ENCODE data around the gene CLEC2D. TPM values are rescaled to one million over a fixed set of nuclear protein-coding genes. Genes with fewer than 3 reads are reported as not detected.
A peak's percentile ranks its signal among the peaks of the same experiment; 100 is the strongest.

The CLEC2D gene
- total and polyA plus RNA-seq, 4 donors = 0.16 to 3.7 (median 3.0) TPM

GRCh38 chr12:9741726-9742125, 72.2 kb downstream of the CLEC2D start:
- TF ChIP-seq EGR1 (IDR thresholded peaks at IDR 0.05; ENCODE audit: low read depth in 2 of 2) = no peak
- no peak for TF ChIP-seq HNF4A (conservative IDR thresholded peaks at IDR 0.05)
- no peak for TF ChIP-seq REST (IDR thresholded peaks at IDR 0.05)
- no peak for TF ChIP-seq RXRA (IDR thresholded peaks at IDR 0.05)
- TF ChIP-seq FOXA1 (IDR thresholded peaks at IDR 0.05) = no peak
- WGBS = 81% methylated on average over 4 of the region's 4 CpGs
- Histone ChIP-seq H3K27me3 (ENCODE audit: control insufficient read depth in 4 of 4, insufficient read depth in 4 of 4, low read length in 3 of 4) (no peaks in the 10 kb centered on the region), H3K4me3 (ENCODE audit: low read depth in 1 of 3, low read length in 3 of 3) (no peak overlapping the region), H3K27ac (ENCODE audit: low read depth in 1 of 2, low read length in 2 of 2) (peak overlapping the region in 1 of 2 donors; percentile 1), H3K9me3 (ENCODE audit: control insufficient read depth in 4 of 4, low read length in 3 of 4) (no peaks in the 10 kb centered on the region), H3K4me1 (ENCODE audit: control insufficient read depth in 4 of 4, insufficient read depth in 4 of 4, low read length in 3 of 4) (peaks cover 0 to 1% (median 0%) of the 10 kb centered on the region in 4 donors), H3K9ac (ENCODE audit: low read depth in 1 of 2, low read length in 2 of 2) (peak overlapping the region in 1 of 2 donors; percentile 19), H3K36me3 (ENCODE audit: control insufficient read depth in 4 of 4, insufficient read depth in 3 of 4, low read depth in 1 of 4, low read length in 3 of 4) (no peaks in the 10 kb centered on the region)
- DNase-seq (ENCODE audit: low spot score) = no peak

DNA sequence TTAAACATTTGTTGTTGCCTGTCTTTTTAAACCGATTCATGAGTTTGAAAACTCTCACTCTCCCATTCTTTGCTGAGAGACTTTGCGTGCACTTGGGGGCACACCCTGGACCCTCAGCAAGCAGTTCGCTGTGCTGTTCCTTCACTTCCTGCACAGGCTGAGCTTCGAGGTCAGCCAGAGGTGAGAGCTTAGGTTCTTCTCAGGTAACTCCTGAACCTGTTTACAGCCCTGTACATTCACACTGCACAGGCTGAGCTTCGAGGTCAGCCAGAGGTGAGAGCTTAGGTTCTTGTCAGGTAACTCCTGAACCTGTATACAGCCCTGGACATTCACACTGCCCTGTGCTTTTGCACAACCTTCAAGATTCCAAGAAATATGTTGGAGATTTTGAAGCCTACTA, 73.1 kb downstream of the CLEC2D start:
- H3K4me1 ChIP-seq (ENCODE audit: control insufficient read depth in 4 of 4, insufficient read depth in 4 of 4, low read length in 3 of 4) = peaks cover 0 to 1% (median 0%) of the 10 kb centered on the region in 4 donors
- no peaks in the 10 kb centered on the region for H3K27me3 ChIP-seq (ENCODE audit: control insufficient read depth in 4 of 4, insufficient read depth in 4 of 4, low read length in 3 of 4)
- H3K9me3 ChIP-seq (ENCODE audit: control insufficient read depth in 4 of 4, low read length in 3 of 4) = no peaks in the 10 kb centered on the region
- H3K27ac ChIP-seq (ENCODE audit: low read depth in 1 of 2, low read length in 2 of 2) = no peak overlapping the region
- peak overlapping the region in 1 of 2 donors; percentile 34 for H3K9ac ChIP-seq (ENCODE audit: low read depth in 1 of 2, low read length in 2 of 2)
- no peak for TF ChIP-seq HNF4A (conservative IDR thresholded peaks at IDR 0.05)
- no peak for TF ChIP-seq REST (IDR thresholded peaks at IDR 0.05)
- no peak for TF ChIP-seq FOXA2 (IDR thresholded peaks at IDR 0.05)
- no peak for TF ChIP-seq NR2F2 (IDR thresholded peaks at IDR 0.05)
- TF ChIP-seq, protein P1, sequence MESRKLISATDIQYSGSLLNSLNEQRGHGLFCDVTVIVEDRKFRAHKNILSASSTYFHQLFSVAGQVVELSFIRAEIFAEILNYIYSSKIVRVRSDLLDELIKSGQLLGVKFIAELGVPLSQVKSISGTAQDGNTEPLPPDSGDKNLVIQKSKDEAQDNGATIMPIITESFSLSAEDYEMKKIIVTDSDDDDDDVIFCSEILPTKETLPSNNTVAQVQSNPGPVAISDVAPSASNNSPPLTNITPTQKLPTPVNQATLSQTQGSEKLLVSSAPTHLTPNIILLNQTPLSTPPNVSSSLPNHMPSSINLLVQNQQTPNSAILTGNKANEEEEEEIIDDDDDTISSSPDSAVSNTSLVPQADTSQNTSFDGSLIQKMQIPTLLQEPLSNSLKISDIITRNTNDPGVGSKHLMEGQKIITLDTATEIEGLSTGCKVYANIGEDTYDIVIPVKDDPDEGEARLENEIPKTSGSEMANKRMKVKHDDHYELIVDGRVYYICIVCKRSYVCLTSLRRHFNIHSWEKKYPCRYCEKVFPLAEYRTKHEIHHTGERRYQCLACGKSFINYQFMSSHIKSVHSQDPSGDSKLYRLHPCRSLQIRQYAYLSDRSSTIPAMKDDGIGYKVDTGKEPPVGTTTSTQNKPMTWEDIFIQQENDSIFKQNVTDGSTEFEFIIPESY (IDR thresholded peaks at IDR 0.05) = no peak
- TF ChIP-seq ATF3 (IDR thresholded peaks at IDR 0.05) = no peak
- TF ChIP-seq, protein P2, sequence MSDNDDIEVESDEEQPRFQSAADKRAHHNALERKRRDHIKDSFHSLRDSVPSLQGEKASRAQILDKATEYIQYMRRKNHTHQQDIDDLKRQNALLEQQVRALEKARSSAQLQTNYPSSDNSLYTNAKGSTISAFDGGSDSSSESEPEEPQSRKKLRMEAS (IDR thresholded peaks at IDR 0.05) = no peak
- no peak for TF ChIP-seq FOXA1 (IDR thresholded peaks at IDR 0.05)
- TF ChIP-seq TAF1 (conservative IDR thresholded peaks at IDR 0.05) = no peak
- no peak for TF ChIP-seq GABPA (IDR thresholded peaks at IDR 0.05 in 1 of 2, conservative IDR thresholded peaks at IDR 0.05 in 1 of 2)
- no peak for TF ChIP-seq YY1 (IDR thresholded peaks at IDR 0.05)
- no peak for TF ChIP-seq RXRA (IDR thresholded peaks at IDR 0.05)
- TF ChIP-seq RAD21 (IDR thresholded peaks at IDR 0.05) = no peak
- DNase-seq (ENCODE audit: low spot score) = no peak
- 43% methylated on average over 5 of the region's 5 CpGs for WGBS
- H3K4me3 ChIP-seq (ENCODE audit: low read depth in 1 of 3, low read length in 3 of 3) = no peak overlapping the region
- no peaks in the 10 kb centered on the region for H3K36me3 ChIP-seq (ENCODE audit: control insufficient read depth in 4 of 4, insufficient read depth in 3 of 4, low read depth in 1 of 4, low read length in 3 of 4)

All from liver (tissue), 9 donors.